Body of pancreas (tissue), 4 donors: ENCODE results near the gene PAX9.

ENCODE experiments used
- CTCF ChIP-seq, 7 experiments: fragments of 450-650 bp in 4 of 7; fragments of 200-600 bp in 3 of 7; sonication (generic) in 3 of 7; IDR thresholded peaks; one replicate each; pipeline ENCODE4 v1.5.1; 2016 to 2019; ENCODE audit warnings: antibody characterized with exemption in 7 of 7
- POLR2A ChIP-seq, 3 donors: fragments of 450-650 bp; IDR thresholded peaks; one replicate each; pipeline ENCODE4 v1.6.1; 2016; ENCODE audit warnings: antibody characterized with exemption in 3 of 3, mild to moderate bottlenecking in 2 of 3

DNA sequence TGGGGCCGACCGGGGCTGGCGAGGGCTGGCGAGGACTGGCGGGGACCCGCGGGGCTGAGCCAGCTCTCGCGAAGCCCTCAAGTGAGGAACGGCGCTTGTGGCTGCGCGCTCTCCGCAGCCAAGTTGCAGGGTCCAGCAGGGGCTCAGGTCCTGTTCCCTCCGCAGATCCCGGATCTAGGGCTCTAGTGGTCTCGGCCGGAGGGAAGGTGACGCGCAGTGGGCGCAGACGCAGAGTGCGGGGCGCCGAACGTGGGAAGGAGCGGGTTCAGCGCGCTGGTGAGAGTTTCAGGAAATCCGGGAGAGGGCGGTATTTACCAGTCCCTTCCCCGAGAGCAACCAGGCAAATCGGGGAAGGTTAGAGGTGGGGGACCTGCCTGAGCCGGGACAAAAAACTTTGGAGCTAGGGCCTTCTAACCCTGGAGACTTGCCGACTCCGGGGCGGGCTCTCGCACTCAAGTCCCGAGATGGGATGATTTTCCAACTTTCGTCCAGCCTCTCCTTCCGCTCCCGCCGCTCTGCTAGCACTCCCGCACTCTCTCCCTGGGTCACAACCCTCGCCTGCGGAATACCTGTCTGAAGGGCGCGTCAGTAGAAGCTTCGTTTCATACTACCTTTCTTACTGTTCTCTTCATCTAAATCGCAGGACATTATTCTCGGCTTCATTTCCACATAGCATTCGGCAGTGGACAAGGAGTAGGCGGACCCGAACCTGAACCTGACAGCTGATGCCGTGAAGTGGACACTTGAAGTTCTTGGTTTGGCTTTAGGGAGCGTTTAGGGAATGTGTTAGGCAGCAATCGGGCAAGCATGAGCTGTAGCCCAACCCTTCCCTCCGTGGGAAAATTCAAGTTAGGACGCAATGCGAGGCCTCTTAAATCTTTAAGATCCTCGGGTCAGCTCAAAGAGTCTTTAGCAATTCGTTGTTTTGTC, 13.6 kb upstream of the PAX9 start:
- TF ChIP-seq POLR2A (IDR thresholded peaks at IDR 0.05): no peak
- peak; percentile 24 to 72 (median 53) for TF ChIP-seq CTCF (IDR thresholded peaks at IDR 0.05)
